GM19025 (cell line): ENCODE measurements around the gene FRMPD2.
"Not testable (repeated sequence)": the region's sequence is repeated elsewhere in the genome, so short reads cannot be mapped to it uniquely, and the experiment has no call there.

Experiments
- ATAC-seq: cut with Tn5 transposase; IDR thresholded peaks from one replicate; pipeline ENCODE4 v1.9.1; 2021; ENCODE audit warnings: mild to moderate bottlenecking, low read depth, moderate library complexity; ENCODE audit not compliant: unreplicated experiment

Gene FRMPD2

GRCh38 chr10:48291190-48291589, 16.7 kb upstream of the FRMPD2 start:
- no peak for ATAC-seq

GRCh38 chr10:48290286-48290685, 15.8 kb upstream of the FRMPD2 start:
- no peak for ATAC-seq

GRCh38 chr10:48289501-48290238, 15.2 kb upstream of the FRMPD2 start:
- ATAC-seq: no peak

- ATAC-seq: no peak
Observed at GRCh38 chr10:48288661-48289060, 14.2 kb upstream of the FRMPD2 start.

- peak; percentile 64 for ATAC-seq
Observed at GRCh38 chr10:48287417-48288391, 13.2 kb upstream of the FRMPD2 start.

GRCh38 chr10:48286356-48286755, 11.9 kb upstream of the FRMPD2 start:
- ATAC-seq: no peak

- peak; percentile 35 for ATAC-seq
Observed at GRCh38 chr10:48285710-48286109, 11.2 kb upstream of the FRMPD2 start.

GRCh38 chr10:48284811-48285210, 10.3 kb upstream of the FRMPD2 start:
- ATAC-seq: no peak

- no peak for ATAC-seq
Observed at GRCh38 chr10:48284002-48284546, 9.6 kb upstream of the FRMPD2 start.

GRCh38 chr10:48282829-48283228, 8.3 kb upstream of the FRMPD2 start:
- peak; percentile 59 for ATAC-seq

- not testable (repeated sequence) for ATAC-seq
Observed at GRCh38 chr10:48281697-48282096, 7.2 kb upstream of the FRMPD2 start.

GRCh38 chr10:48279081-48279751, 4.7 kb upstream of the FRMPD2 start:
- peak; percentile 72 for ATAC-seq

GRCh38 chr10:48277093-48277492, 2.6 kb upstream of the FRMPD2 start:
- ATAC-seq: no peak

GRCh38 chr10:48273741-48274140, 755 bp downstream of the FRMPD2 start:
- no peak for ATAC-seq

GRCh38 chr10:48272682-48273081, 1.8 kb downstream of the FRMPD2 start:
- ATAC-seq: no peak

GRCh38 chr10:48271047-48271730, 3.3 kb downstream of the FRMPD2 start:
- ATAC-seq: no peak

- no peak for ATAC-seq
Observed at GRCh38 chr10:48266528-48266927, 8.0 kb downstream of the FRMPD2 start.

GRCh38 chr10:48258105-48258504, 16.4 kb downstream of the FRMPD2 start:
- no peak for ATAC-seq

- ATAC-seq: no peak
Observed at GRCh38 chr10:48257407-48257961, 17.0 kb downstream of the FRMPD2 start.

GRCh38 chr10:48255722-48256121, 18.8 kb downstream of the FRMPD2 start:
- ATAC-seq: no peak
